SK-N-SH (cell line): ENCODE results near the gene POLD2.
A peak's percentile ranks its signal among the peaks of the same experiment; 100 is the strongest.

ENCODE experiments used
- CTCF ChIP-seq: fragments of 200-600 bp; sonication (generic); IDR thresholded peaks from 2 replicates; pipeline ENCODE4 v1.6.1; 2017; ENCODE audit warnings: antibody characterized with exemption, mild to moderate bottlenecking, moderate library complexity
- EZH2phosphoT487 ChIP-seq: fragments of 200-600 bp; sonication (generic); IDR thresholded peaks from 2 replicates; pipeline ENCODE4 v1.6.1; 2017; ENCODE audit warnings: low read depth, mixed run types, mild to moderate bottlenecking, antibody characterized with exemption, moderate library complexity, borderline replicate concordance
- FOSL2 ChIP-seq: IDR thresholded peaks from 2 replicates; pipeline ENCODE4 v1.4.0; 2012; ENCODE audit warnings: low read depth, mild to moderate bottlenecking, moderate library complexity, borderline replicate concordance
- FOXM1 ChIP-seq: IDR thresholded peaks from 2 replicates; pipeline ENCODE4 v1.4.0; 2012; ENCODE audit warnings: low read depth, mild to moderate bottlenecking
- JUND ChIP-seq: IDR thresholded peaks from 2 replicates; pipeline ENCODE4 v1.4.0; 2012
- MAX ChIP-seq: IDR thresholded peaks from 2 replicates; pipeline ENCODE4 v1.4.0; 2012; ENCODE audit warnings: low read depth
- POLR2AphosphoS5 ChIP-seq: IDR thresholded peaks from 2 replicates; pipeline ENCODE4 v1.6.1; 2012; ENCODE audit warnings: low read depth, low read length
- RAD21 ChIP-seq: IDR thresholded peaks from 2 replicates; pipeline ENCODE4 v1.6.1; 2012; ENCODE audit warnings: mild to moderate bottlenecking, low read length
- REST ChIP-seq: IDR thresholded peaks from 2 replicates; pipeline ENCODE4 v1.6.1; 2012; ENCODE audit warnings: mild to moderate bottlenecking, low read depth, low read length, moderate library complexity
- TEAD4 ChIP-seq: IDR thresholded peaks from 2 replicates; pipeline ENCODE4 v1.4.0; 2012; ENCODE audit warnings: mild to moderate bottlenecking, borderline replicate concordance; ENCODE audit not compliant: insufficient read depth
- USF2 ChIP-seq: fragments of 150-350 bp; IDR thresholded peaks from 2 replicates; pipeline ENCODE4 v1.6.1; 2017; ENCODE audit warnings: antibody characterized with exemption, low read length, low read depth, borderline replicate concordance
- ZBTB33 ChIP-seq: IDR thresholded peaks from 2 replicates; pipeline ENCODE4 v1.4.0; 2012; ENCODE audit warnings: low read depth, borderline replicate concordance

GRCh38 chr7:44131173-44132029, 8.1 kb upstream of the POLD2 start:
- no peak for TF ChIP-seq FOXM1
- no peak for TF ChIP-seq ZBTB33
- no peak for TF ChIP-seq TEAD4
- TF ChIP-seq CTCF = peak; percentile 50
- no peak for TF ChIP-seq USF2
- TF ChIP-seq JUND = no peak
- no peak for TF ChIP-seq MAX
- peak; percentile 61 for TF ChIP-seq RAD21
- TF ChIP-seq POLR2AphosphoS5 = no peak
- TF ChIP-seq EZH2phosphoT487 = no peak
- no peak for TF ChIP-seq REST
- TF ChIP-seq FOSL2 = no peak
